ENCODE results near the gene SMPD2. TPM values are rescaled to one million over a fixed set of nuclear protein-coding genes. Genes with fewer than 3 reads are reported as not detected.

SMPD2 gene
- total and polyA plus RNA-seq, 2 donors (not counting 3 experiments of a cell fraction or from before 2014, with no cell fraction given): 6.9 to 10.0 TPM

- Histone ChIP-seq H3K4me1 (ENCODE audit: control insufficient read depth, extremely low read depth, insufficient read depth, low read length) (no peaks in the 10 kb centered on the region), H3K9me1 (replicated peaks; ENCODE audit: control insufficient read depth, extremely low read depth, insufficient read depth, low read length) (no peaks in the 10 kb centered on the region), H2AFZ (ENCODE audit: low read depth, low read length) (no peak overlapping the region), H3K27ac (ENCODE audit: insufficient read depth, low read depth, low read length) (no peak overlapping the region), H3K4me3 (replicated peaks in 1 of 3; ENCODE audit: insufficient read depth in 1 of 3, low read depth in 1 of 3, low read length in 3 of 3) (no peak overlapping the region), H3K9ac (replicated peaks; ENCODE audit: extremely low read depth, insufficient read depth, low read length) (no peak overlapping the region), H4K20me1 (replicated peaks; ENCODE audit: control insufficient read depth, extremely low read depth, insufficient read depth, low read length) (no peaks in the 10 kb centered on the region), H3K79me2 (ENCODE audit: control insufficient read depth, insufficient read depth, low read length) (no peaks in the 10 kb centered on the region), H3K27me3 (ENCODE audit: control insufficient read depth in 2 of 2, insufficient read depth in 2 of 2, low read length in 2 of 2) (peaks cover 16 to 23% of the 10 kb centered on the region in 2 experiments), H3K9me3 (replicated peaks; ENCODE audit: control insufficient read depth, insufficient read depth, low read length) (no peaks in the 10 kb centered on the region), H3K36me3 (ENCODE audit: control insufficient read depth in 2 of 2, extremely low read depth in 1 of 2, insufficient read depth in 2 of 2, low read length in 2 of 2) (no peaks in the 10 kb centered on the region), H3K4me2 (ENCODE audit: insufficient read depth, low read length) (no peak overlapping the region)
- ChIA-PET POLR2A (no interaction called here), CTCF (interaction anchor here (1.0 kb wide), 1 partner anchor 37 kb away, joined by 3 read pairs; no protein-coding TSS in a partner anchor)
- no TSS peak for BruUV-seq (replicated peaks)
- FAIRE-seq (no peak), DNase-seq (ENCODE audit: low read depth, low spot score) (no peak)
- intact Hi-C loops (cut with micrococcal nuclease) (no loop called here), dilution Hi-C loops (cut with MboI; ENCODE audit: extremely low pct_ligation_motif_present, low sequenced_read_pairs) (no loop called here)
- no peak for TF ChIP-seq FOS (IDR thresholded peaks at IDR 0.05; ENCODE audit: borderline replicate concordance, insufficient read depth, low read length)
- TF ChIP-seq JUN (IDR thresholded peaks at IDR 0.05; ENCODE audit: borderline replicate concordance, insufficient read depth, insufficient read length, low read depth): no peak
- no peak for TF ChIP-seq MAX (IDR thresholded peaks at IDR 0.05; ENCODE audit: insufficient read depth, insufficient read length)
- no peak for TF ChIP-seq POLR2A (IDR thresholded peaks at IDR 0.05; ENCODE audit: low read depth, low read length)
- TF ChIP-seq POLR2AphosphoS5 (IDR thresholded peaks at IDR 0.05; ENCODE audit: insufficient read depth, low read depth, low read length): no peak
- no peak for TF ChIP-seq MYC (IDR thresholded peaks at IDR 0.05; ENCODE audit: low read depth, low read length)
- no peak for TF ChIP-seq GATA2 (IDR thresholded peaks at IDR 0.05; ENCODE audit: insufficient read depth, insufficient read length, low read depth, low read length)
- no peak for TF ChIP-seq CTCF (IDR thresholded peaks at IDR 0.05; ENCODE audit: extremely low read depth in 1 of 2, insufficient read depth in 1 of 2, low read depth in 1 of 2, low read length in 2 of 2)
- TF ChIP-seq EZH2 (IDR thresholded peaks at IDR 0.05; ENCODE audit: borderline replicate concordance, low read depth, low read length, severe bottlenecking): no peak
Observed at GRCh38 chr6:109490713-109491112, 50.2 kb downstream of the SMPD2 start.

Data from endothelial cell of umbilical vein (primary cell).